Adipose tissue (tissue), 3 donors: ENCODE results near the gene ZNG1F. TPM values are rescaled to one million over a fixed set of nuclear protein-coding genes. Genes with fewer than 3 reads are reported as not detected.
"Not testable (repeated sequence)": the region's sequence is repeated elsewhere in the genome, so short reads cannot be mapped to it uniquely, and the experiment has no call there.

Experiments used
- H3K27ac ChIP-seq: one replicate; pipeline ENCODE4 v1.5.1; 2013; ENCODE audit warnings: low read depth, low read length
- WGBS, 3 donors: extraction: QIAGEN DNeasy Blood & Tissue Kit; methylation state at CpG; one replicate each; pipeline ENCODE4 v1.1.7; 2013; 5-methylcytosine and 5-hydroxymethylcytosine counted together
- polyA plus RNA-seq, 3 donors: library from polyadenylated mRNA; stranded (reverse); fragments of 200-250 nt; gene quantifications; one replicate each; pipeline ENCODE4 v1.2.3, GENCODE V29; 2013
- donor health status: healthy with polysubstance abuse.
- donor health status: Bipolar disorder and iron deficiency.
- donor health status: healthy.

ZNG1F gene
- polyA plus RNA-seq, 3 donors, result 2.4 to 15.3 (median 3.1) TPM

- H3K27ac ChIP-seq, result not testable (repeated sequence)
Measured at GRCh38 chr9:41090922-41091321, 98.2 kb downstream of the ZNG1F start.

GRCh38 chr9:41090386-41090785 lies 98.7 kb downstream of the ZNG1F start:
- WGBS, 3 donors, result 53 to 81% (median 58%) methylated on average over 1 of the region's 1 CpG
- H3K27ac ChIP-seq, result not testable (repeated sequence)

GRCh38 chr9:41088450-41089059 lies 100.6 kb downstream of the ZNG1F start:
- 9 to 11% (median 10%) methylated on average over 9 of the region's 11 CpGs for WGBS, 3 donors
- not testable (repeated sequence) for H3K27ac ChIP-seq

GRCh38 chr9:41087929-41088328 lies 101.2 kb downstream of the ZNG1F start:
- not testable (repeated sequence) for H3K27ac ChIP-seq
- 52 to 65% (median 59%) methylated on average over 5 of the region's 5 CpGs for WGBS, 3 donors

- H3K27ac ChIP-seq, result not testable (repeated sequence)
- whole genome bisulfite sequencing, 3 donors, result 46 to 60% (median 51%) methylated on average over 4 of the region's 5 CpGs
Measured at GRCh38 chr9:41087157-41087780, 101.8 kb downstream of the ZNG1F start.

GRCh38 chr9:41086685-41087084 lies 102.4 kb downstream of the ZNG1F start:
- 0 to 14% methylated on average over 1 of the region's 1 CpG; no CpG with 5 or more reads in 1 of the 3 donors for WGBS, 3 donors
- not testable (repeated sequence) for H3K27ac ChIP-seq

GRCh38 chr9:41086215-41086614 lies 102.9 kb downstream of the ZNG1F start:
- H3K27ac ChIP-seq, result not testable (repeated sequence)
- 65 to 80% (median 76%) methylated on average over 3 of the region's 3 CpGs for WGBS, 3 donors

GRCh38 chr9:41082358-41082757 lies 106.8 kb downstream of the ZNG1F start:
- 45 to 57% (median 49%) methylated on average over 4 of the region's 4 CpGs for WGBS, 3 donors
- not testable (repeated sequence) for H3K27ac ChIP-seq

Other genes starting within 250 kb of the ZNG1F start
- not detected for gene FOXD4L6, start 60.6 kb downstream of the ZNG1F start, polyA plus RNA-seq